ENCODE measurements around the gene RNF208.

Gene RNF208

DNA sequence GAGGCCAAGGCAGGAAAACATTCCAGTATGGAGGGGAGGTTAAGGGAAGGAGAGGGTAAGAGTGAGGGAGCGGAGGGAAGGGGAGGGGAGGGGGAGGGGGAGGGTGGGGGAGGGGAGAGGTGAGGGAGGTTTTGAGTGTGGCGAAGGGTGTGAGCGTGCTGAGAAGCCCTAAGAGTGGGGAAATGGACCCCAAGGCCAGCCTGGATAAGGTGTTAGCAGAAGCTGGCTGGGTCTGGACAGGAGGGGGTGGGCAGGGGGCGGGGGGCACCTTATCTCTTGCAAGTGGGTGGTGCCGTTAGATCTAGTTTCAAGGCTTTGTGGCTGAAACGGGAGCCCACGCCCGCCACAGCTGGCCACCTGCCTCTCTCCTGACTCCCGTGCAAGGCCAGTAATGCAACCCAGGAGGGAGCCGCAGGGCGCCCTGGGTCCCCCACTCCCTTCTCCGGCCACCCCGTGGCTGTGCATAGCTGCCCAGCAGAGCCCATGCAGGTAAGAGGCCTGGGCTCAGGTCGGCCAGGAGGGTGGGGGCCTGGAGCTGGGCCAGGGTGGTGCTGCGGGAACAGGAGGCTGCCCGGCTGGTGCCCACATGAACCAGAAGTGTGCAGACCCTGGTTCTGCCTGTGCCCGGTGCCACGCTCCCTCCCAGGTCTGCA is 5.9 kb upstream of the RNF208 start:
- no peak for DNase-seq (ENCODE audit: low read depth)
- TF ChIP-seq MYC (IDR thresholded peaks at IDR 0.05; ENCODE audit: low read depth, low read length) (no peak), MAX (IDR thresholded peaks at IDR 0.05; ENCODE audit: low read depth, low read length) (no peak), CTCF (IDR thresholded peaks at IDR 0.05; ENCODE audit: low read depth, low read length) (no peak), POLR2A (IDR thresholded peaks at IDR 0.05; ENCODE audit: extremely low read depth, insufficient read length) (no peak)
- H3K4me3 ChIP-seq (ENCODE audit: low read depth, low read length) = no peak overlapping the region

DNA sequence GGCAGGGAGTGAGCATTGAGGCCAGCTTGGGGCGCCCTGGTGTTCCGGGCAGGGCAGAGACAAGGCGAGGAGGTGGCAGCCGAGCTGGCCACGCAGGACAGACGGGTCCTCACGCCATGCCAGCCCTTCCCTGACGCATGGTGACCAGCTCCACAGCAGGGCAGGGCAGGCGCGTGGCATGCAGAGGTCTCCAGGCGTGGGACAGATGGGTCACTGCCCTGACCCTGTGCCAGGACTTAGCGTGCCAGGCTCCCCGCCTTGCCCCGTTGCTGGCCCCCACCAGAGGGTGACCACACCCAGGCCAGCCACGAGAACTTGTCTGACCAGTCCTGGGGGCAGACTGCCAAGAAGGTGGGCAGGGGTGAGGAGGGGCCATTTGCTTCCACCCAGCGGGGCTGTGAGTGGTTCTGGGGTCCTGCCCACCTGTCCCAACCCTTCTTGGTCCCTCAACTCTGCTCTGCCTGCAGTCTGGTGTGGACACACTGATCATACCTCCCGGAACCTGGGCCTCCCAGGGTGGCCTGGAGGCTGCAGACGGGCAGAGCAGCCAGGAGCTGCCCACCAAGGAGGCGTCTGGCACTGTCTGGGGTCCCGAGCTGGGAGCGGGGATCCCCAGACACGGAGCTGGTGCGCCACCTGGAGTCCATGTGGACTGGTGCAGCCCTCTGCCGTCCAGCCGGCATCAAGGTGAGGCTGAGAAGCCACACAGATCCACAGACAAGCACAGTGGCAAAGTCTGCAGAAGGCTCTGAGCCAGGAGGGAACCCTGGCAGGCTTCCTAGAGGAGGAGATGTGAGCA is 5.2 kb upstream of the RNF208 start, which contains the start of gene RNF224:
Gene RNF224 (plus strand): TSS at position 449 of the 799 bp plus-strand sequence. CDS start 834 bp downstream, outside the sequence.
- TF ChIP-seq POLR2A (IDR thresholded peaks at IDR 0.05; ENCODE audit: extremely low read depth, insufficient read length) (no peak), MAX (IDR thresholded peaks at IDR 0.05; ENCODE audit: low read depth, low read length) (peak; percentile 87), MYC (IDR thresholded peaks at IDR 0.05; ENCODE audit: low read depth, low read length) (0 out of 2 replicates have a peak, but pooled peaks have one; percentile 51), CTCF (IDR thresholded peaks at IDR 0.05; ENCODE audit: low read depth, low read length) (peak; percentile 76)
- DNase-seq (ENCODE audit: low read depth) = peak; percentile 80
- H3K4me3 ChIP-seq (ENCODE audit: low read depth, low read length) = no peak within 1 kb of the TSS

DNA sequence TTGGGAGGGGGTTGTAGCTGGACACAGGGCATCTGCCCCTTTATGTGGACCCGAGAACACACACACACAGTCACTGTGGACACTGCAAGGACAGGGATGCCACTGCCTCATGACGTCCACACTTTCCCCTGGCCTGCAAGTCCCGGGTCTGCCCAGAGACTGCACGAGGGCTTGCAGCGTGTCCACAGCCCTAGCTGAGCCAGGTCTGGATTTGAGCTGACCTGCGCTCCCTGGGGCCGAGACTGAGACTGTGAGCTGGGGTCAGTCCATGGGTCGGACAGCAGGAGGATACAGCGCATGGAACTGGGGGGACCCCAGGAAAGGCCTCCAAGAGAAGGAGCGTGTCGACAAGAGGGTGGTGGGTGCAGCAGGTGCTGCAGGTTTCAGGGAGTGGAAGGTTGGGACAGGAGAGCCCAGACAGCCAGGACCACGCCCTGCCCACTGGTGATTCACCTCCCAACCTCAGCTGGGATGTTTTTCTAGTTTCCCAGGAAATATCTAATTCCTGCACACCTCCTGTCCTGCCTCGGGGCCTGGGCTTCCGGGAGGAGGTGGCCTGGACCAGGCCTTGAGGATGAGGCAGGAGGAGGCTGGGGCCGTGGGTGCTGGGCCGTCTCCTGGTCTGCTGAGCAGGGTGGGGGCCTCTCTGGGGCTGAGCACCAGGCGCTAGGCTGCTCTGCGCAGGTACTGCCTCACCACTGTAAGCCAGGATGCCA is 4.5 kb upstream of the RNF208 start:
- H3K4me3 ChIP-seq (ENCODE audit: low read depth, low read length) = no peak overlapping the region
- TF ChIP-seq CTCF (IDR thresholded peaks at IDR 0.05; ENCODE audit: low read depth, low read length) (no peak), POLR2A (IDR thresholded peaks at IDR 0.05; ENCODE audit: extremely low read depth, insufficient read length) (no peak), MYC (IDR thresholded peaks at IDR 0.05; ENCODE audit: low read depth, low read length) (no peak), MAX (IDR thresholded peaks at IDR 0.05; ENCODE audit: low read depth, low read length) (no peak)
- DNase-seq (ENCODE audit: low read depth) = no peak

DNA sequence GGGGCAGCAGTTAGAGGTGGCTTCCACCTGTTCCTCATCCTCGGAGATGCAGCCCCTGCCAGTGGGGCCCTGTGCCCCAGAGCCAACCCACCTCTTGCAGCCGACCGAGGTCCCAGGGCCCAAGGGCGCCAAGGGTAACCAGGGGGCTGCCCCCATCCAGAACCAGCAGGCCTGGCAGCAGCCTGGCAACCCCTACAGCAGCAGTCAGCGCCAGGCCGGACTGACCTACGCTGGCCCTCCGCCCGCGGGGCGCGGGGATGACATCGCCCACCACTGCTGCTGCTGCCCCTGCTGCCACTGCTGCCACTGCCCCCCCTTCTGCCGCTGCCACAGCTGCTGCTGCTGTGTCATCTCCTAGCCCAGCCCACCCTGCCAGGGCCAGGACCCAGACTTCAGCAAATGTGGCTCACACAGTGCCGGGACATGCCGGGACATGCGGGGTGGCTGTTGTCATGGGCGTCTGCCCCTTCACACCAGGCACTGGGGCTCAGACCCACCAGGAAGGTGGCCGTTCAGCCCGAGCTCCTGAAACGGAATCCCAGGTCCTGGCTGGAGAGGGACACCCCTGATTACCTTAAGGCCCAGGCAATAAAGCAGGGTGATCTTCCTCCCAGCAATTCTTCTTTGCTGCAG is 3.8 kb upstream of the RNF208 start:
- TF ChIP-seq POLR2A (IDR thresholded peaks at IDR 0.05; ENCODE audit: extremely low read depth, insufficient read length) (no peak), MYC (IDR thresholded peaks at IDR 0.05; ENCODE audit: low read depth, low read length) (no peak), CTCF (IDR thresholded peaks at IDR 0.05; ENCODE audit: low read depth, low read length) (no peak), MAX (IDR thresholded peaks at IDR 0.05; ENCODE audit: low read depth, low read length) (no peak)
- H3K4me3 ChIP-seq (ENCODE audit: low read depth, low read length) = no peak overlapping the region
- no peak for DNase-seq (ENCODE audit: low read depth)

Data from NB4 (cell line).